Measurements from ENCODE around the gene GLDC.
"Not testable (repeated sequence)": the region's sequence is repeated elsewhere in the genome, so short reads cannot be mapped to it uniquely, and the experiment has no call there.

The GLDC gene

DNA sequence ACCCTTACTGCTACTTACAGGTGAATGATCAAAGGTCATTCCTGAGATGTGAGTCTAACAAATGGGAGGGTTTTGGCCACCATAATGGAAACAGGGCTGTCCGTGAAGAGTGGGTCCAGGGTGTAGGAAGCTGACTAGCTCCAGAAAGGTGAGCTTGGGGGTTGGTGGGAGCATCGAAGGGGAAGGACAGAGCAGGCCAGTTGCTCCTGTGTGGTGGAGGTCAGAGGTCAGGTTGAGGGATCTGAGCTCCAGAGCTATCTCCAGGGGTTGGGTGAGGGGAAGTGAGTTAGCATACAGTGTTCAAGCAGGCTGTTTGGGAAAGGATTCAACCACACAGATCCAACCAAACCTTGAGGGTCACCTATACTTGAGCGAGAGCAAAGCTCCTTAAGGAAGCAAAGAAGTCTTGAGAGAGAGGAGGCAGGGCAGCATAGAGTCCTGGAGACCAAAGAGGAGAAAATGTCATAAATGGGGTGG is 18.7 kb upstream of the GLDC start:
- no peak for DNase-seq (ENCODE audit: low read depth)

DNA sequence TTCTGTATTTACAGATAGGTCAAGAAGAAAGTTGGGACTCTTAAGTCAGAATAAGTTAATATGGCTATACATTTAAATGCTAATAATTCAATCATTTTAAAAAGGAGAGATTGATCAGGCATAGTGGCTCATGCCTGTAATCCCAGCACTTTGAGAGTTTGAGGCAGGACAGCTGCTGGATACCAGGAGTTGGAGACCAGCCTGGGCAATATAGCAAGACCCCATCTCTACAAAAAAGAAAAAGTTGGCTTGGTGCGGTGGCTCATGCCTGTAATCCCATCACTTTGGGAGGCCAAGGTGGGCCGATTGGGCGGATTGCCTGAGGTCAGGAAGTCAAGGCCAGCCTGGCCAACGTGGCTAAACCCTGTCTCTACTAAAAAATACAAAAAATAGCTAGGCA is 15.0 kb upstream of the GLDC start:
- no peak for DNase-seq (ENCODE audit: low read depth)

GRCh38 chr9:6658628-6659353 is 13.3 kb upstream of the GLDC start:
- DNase-seq (ENCODE audit: low read depth), result no peak

DNA sequence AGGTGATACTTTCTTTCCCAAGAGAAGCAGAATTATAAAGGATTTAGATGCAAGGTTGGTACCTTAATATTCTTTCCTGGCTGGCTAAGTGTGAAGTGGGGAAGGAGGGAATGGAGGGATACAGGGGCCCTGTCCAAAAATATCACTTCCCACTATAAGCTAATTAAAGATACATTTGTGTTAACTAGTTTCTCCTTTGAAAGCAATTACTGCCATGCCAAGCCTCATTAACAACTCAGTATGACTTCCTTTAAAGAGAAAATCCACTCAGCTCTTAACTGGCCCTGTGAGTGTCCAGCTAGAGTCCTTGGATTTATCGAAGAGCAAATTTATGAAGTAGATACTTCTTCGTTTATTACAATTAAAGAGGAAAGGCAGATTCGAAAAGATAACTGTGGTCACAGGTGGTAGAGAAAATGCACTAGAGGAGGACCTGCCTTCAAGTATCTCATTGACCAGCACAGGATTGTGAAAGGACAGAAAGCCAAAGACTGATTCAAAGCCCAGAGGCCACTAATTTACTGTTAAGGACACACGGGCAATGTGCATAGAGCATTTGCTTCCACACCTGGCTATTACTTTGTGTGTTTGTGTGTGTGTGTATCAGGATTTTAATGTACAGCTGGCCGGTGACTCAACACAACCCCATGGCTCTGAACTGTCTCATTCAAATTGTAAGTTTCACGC is 11.2 kb upstream of the GLDC start:
- no peak for DNase-seq (ENCODE audit: low read depth)

DNA sequence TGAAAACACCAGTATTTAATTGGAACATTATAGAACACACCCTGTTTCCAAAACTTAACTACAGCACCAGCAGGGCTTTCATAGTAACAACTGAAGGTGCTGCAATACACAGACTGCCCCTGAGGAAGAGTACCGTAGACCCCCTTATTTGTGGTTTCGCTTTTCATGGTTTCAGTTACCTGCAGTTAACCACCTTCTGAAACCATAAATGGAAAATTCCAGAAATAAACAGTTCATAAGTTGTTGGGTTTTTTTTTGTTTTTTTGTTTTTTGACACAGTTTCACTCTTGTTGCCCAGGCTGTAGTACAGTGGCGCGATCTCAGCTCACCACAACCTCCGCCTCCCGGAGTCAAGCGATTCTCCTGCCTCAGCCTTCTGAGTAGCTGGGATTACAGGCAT is 9.5 kb upstream of the GLDC start:
- no peak for DNase-seq (ENCODE audit: low read depth)

DNA sequence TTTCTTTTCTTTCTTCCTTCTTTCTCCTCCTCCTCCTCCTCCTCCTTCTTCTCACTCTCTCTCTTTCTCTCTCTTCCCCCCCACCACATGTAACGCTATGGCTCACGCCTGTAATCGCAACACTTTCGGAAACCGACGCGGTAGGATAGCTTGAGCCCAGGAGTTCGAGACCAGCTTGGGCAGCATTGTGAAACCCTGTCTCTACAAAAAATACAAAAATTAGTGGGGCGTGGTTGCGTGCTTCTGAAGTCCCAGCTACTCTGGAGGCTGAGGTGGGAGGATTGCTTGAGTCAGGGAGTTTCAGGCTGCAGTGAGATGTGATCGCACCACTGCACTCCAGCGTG is 736 bp upstream of the GLDC start:
- no peak for DNase-seq (ENCODE audit: low read depth)

DNA sequence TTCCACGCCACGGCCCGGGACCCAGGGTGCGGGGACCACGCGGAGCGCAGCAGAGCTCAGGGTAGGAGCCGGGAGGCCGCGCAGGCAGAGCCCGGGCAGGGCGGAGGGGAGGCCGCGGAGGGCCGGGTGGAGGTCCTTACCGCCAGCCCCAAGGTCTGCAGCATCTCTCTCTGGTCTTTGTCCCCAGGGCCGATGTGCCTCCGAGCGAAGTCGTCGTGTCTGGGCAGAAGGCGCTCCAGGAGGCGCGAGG is 499 bp downstream of the GLDC start:
- not testable (repeated sequence) for DNase-seq (ENCODE audit: low read depth)

- DNase-seq (ENCODE audit: low read depth), result no peak
Measured at GRCh38 chr9:6644346-6645104, 1.0 kb downstream of the GLDC start.

DNA sequence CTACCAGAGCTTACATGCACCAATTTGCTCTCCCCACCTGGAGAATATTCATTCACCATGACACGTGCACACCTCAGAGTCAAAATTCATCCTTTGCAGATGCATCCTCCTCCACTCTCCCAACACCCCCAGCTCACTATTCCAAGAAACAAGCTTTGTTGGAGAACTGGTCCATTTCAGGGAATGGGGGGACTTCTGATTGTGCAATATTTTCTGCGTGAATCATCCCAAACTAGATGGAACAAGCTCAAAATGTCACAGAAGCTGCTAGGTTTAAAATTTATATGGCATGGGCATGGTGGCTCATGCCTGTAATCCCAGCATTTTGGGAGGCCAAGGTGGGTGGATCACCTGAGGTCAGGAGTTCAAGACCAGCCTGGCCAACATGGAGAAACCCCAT is 3.6 kb downstream of the GLDC start:
- DNase-seq (ENCODE audit: low read depth), result no peak

DNA sequence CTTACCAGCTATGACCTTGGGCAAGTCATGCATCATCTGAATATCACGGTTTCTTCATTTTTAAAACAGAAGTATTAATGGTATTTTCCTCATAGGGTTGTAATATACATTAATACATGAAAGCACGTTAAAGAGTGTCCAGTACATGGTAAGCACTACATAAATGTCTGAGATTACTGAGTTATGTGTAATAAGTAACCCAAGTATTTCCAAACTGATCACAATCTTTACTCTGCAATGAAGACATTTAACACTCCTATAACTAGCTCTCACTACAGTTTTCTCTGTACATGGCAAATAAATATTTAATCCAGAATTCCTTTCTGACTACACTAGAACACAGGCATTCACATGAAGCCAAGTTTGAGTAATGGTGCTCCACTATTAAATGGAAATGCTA is 4.0 kb downstream of the GLDC start:
- no peak for DNase-seq (ENCODE audit: low read depth)

GRCh38 chr9:6641056-6641455 is 4.5 kb downstream of the GLDC start:
- DNase-seq (ENCODE audit: low read depth), result no peak

- no peak for DNase-seq (ENCODE audit: low read depth)
Measured at GRCh38 chr9:6640268-6641051, 5.1 kb downstream of the GLDC start.

GRCh38 chr9:6639622-6640021 is 5.9 kb downstream of the GLDC start:
- DNase-seq (ENCODE audit: low read depth), result no peak

DNA sequence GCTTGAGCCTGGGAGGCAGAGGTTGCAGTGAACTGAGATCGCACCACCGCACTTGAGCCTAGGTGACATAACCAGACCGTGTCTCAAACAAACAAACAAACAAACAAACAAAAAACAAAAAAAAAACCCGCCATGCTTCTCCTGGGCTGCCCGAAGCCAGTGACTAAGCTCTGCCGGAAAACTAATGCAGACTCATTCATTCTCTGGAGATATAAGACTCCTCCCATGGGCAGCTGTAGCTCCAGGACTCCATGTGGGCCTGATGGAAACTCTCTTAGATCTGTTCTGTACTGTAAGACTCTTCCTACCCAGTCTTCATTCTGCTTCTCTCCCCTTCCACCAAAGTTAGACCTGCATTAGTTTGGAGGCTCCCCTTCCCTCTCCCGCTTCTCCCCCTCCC is 11.1 kb downstream of the GLDC start:
- no peak for DNase-seq (ENCODE audit: low read depth)

GRCh38 chr9:6633378-6633777 is 12.2 kb downstream of the GLDC start:
- no peak for DNase-seq (ENCODE audit: low read depth)

DNA sequence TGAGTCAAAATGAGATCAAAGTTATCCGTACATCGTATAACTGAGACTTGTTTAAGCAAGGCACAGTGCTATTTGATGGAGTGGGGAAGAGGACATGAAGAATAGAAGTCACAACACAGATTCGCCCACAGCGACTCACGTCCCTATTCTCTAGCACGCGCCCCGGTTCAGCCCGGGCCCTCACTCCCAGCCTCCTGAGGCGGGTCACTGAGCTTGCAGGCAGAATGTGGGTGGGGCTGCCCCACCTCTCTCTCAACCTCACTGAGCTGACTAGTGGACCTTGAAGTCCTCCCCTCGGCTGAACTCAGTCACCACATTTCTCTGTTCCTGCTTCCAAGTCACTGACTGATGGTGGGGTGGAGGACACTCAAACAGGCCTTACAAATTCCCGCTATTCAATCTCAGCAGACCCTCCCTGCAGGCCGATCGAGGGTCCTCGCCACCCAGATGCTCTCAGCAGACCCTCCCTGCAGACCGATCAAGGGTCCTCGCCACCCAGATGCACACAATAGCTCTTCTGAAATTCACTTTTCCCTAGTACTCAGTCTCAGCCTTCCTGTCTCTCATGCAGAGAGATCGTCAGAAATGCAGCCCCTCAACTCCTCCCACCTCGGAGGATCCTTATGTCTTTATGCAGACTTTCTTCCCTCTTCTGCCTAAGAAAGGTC is 12.9 kb downstream of the GLDC start:
- DNase-seq (ENCODE audit: low read depth), result no peak

DNA sequence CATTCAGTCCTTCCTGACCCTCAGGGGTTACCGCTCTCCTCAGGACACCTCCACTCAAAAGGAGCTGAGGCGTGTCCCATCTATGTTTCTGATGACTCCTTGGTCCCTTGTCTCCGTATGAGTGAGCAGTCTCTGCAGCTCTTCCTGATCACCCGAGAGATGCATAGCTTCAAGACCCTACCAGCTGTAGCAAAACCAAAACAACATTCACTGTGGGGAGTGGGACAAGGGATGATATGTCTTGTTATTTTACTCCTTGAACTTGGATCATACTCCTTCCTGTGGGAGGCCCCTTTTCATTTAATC is 14.4 kb downstream of the GLDC start:
- DNase-seq (ENCODE audit: low read depth), result no peak

- DNase-seq (ENCODE audit: low read depth), result no peak
Measured at GRCh38 chr9:6630502-6631206, 14.9 kb downstream of the GLDC start.

- no peak for DNase-seq (ENCODE audit: low read depth)
Measured at GRCh38 chr9:6628704-6629103, 16.8 kb downstream of the GLDC start.

GRCh38 chr9:6625363-6625762 is 20.2 kb downstream of the GLDC start:
- DNase-seq (ENCODE audit: low read depth), result no peak

GRCh38 chr9:6622784-6623183 is 22.7 kb downstream of the GLDC start:
- DNase-seq (ENCODE audit: low read depth), result not testable (repeated sequence)

DNA sequence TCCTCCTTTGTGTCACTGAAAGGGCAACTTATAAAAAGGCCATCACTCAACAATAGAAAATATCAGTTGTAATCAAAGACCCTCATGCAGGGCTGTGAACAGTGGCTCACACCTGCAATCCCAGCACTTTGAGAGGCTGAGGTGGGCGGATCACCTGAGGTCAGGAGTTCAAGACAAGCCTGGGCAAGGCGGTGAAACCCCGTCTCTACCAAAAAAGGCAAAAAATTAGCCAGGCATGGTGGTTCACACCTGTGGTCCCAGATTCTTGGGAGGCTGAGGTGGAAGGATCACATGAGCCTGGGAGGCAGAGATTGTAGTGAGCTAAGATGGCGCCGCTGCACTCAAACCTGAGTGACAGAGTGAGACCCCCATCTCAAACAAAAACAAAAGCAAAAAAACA is 24.7 kb downstream of the GLDC start:
- no peak for DNase-seq (ENCODE audit: low read depth)
